Measurements from ENCODE around the gene RUVBL2.

RUVBL2 gene

DNA sequence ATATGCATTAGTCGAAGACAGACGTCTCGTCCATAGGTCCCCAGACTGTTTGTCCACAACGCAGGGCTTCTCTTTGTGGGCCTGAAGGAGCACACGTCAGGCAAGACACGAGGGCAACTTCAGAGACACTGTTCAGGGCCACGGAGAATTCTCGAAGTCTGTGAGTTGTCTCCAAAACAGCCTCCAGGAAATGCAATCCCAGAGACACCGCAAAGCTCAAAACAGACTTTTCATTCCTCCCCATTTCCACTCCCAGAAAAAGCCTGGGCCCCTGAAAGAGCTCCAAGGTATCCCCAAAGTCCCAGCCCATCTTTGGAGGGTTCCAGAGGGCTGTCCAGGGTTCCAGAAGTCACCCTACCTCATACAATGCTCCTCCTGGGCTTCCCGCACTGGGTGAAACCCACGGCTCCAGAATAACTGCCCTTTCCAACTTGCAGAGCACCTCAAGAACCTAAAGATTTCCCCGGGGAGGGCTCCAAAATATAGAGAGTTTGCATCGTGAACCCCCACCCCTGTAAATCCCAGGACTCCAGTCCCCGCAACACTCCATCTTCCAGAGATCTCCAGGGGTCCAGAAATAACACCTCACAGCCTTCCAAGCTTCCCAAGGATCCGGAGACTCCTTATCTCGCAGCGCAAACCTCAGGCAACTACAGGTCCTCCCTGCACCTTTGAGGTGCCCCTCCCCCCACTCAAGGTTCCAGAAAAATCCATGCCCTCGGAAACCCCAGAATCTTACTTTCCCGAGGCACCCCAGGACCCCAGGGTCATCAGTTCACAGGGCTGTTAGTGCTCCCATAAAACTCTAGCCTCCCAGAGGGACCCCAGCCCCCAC, 29.3 kb upstream of the RUVBL2 start:
- FAIRE-seq = no peak

DNA sequence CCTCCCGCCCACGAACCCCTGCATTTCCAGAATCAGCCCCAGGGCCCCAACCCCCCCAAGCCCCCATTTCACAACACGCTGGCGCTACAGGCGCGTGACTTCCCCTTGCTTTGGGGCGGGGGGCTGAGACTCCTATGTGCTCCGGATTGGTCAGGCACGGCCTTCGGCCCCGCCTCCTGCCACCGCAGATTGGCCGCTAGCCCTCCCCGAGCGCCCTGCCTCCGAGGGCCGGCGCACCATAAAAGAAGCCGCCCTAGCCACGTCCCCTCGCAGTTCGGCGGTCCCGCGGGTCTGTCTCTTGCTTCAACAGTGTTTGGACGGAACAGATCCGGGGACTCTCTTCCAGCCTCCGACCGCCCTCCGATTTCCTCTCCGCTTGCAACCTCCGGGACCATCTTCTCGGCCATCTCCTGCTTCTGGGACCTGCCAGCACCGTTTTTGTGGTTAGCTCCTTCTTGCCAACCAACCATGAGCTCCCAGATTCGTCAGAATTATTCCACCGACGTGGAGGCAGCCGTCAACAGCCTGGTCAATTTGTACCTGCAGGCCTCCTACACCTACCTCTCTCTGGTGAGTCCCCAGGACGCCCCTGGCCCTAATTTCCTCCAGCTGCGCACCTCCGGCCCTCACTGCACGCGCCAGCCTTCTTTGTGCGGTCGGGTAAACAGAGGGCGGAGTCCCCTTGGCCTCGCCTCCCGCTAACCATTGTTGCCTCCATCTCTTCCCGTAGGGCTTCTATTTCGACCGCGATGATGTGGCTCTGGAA, 28.5 kb upstream of the RUVBL2 start, which contains the start of gene FTL:
Gene FTL (plus strand): TSS at position 270 of the 766 bp plus-strand sequence. CDS start 199 bp downstream, at position 469.
- FAIRE-seq = peak; percentile 61

DNA sequence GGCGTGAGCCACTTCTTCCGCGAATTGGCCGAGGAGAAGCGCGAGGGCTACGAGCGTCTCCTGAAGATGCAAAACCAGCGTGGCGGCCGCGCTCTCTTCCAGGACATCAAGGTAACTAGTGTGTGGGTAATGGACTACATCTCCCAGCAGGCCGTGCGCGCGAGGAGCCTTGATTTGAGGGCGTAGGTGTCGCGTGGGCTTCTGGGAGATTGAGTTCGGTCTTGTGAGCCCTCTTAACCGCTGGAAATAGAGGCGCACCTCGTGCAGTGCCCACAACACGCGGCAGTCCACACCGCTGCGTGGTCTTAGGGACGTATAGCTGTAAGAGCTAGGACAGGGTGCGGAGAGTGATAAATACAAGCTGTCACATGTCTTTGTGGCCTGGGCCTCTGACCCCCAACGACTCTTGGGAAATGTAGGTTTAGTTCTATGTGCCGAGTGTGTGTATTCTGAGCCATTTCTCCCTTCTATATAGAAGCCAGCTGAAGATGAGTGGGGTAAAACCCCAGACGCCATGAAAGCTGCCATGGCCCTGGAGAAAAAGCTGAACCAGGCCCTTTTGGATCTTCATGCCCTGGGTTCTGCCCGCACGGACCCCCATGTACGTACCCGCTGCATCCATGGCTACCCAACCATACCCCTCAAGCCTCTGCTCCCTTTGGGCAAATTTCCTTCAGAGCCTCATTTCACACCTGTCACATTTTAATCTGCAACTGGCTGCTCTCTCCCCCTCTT, 27.7 kb upstream of the RUVBL2 start:
- FAIRE-seq = no peak

DNA sequence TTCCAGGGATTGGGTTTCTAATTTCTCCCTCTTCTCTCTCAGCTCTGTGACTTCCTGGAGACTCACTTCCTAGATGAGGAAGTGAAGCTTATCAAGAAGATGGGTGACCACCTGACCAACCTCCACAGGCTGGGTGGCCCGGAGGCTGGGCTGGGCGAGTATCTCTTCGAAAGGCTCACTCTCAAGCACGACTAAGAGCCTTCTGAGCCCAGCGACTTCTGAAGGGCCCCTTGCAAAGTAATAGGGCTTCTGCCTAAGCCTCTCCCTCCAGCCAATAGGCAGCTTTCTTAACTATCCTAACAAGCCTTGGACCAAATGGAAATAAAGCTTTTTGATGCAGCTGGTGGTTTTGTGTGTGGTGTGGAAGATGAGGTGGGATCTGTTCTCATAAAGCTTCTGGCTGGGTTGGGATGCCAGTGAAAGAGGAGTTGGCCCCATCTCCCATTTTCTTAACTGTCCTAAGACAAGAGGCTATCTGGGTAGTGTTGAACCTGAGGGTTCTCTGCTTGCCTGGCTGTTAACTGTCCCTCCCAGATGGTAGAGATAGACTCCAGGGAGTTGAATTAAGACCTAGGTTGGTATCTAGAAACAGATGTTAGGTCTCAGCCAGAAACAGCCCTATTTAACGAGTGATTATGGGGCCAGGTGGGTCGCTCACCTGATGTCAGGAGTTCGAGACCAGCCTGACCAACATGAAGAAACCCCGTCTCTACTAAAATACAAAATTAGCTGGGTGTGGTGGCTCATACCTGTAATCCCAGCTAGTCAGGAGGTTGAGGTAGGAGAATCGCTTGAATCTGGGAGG, 26.9 kb upstream of the RUVBL2 start:
- no peak for FAIRE-seq

DNA sequence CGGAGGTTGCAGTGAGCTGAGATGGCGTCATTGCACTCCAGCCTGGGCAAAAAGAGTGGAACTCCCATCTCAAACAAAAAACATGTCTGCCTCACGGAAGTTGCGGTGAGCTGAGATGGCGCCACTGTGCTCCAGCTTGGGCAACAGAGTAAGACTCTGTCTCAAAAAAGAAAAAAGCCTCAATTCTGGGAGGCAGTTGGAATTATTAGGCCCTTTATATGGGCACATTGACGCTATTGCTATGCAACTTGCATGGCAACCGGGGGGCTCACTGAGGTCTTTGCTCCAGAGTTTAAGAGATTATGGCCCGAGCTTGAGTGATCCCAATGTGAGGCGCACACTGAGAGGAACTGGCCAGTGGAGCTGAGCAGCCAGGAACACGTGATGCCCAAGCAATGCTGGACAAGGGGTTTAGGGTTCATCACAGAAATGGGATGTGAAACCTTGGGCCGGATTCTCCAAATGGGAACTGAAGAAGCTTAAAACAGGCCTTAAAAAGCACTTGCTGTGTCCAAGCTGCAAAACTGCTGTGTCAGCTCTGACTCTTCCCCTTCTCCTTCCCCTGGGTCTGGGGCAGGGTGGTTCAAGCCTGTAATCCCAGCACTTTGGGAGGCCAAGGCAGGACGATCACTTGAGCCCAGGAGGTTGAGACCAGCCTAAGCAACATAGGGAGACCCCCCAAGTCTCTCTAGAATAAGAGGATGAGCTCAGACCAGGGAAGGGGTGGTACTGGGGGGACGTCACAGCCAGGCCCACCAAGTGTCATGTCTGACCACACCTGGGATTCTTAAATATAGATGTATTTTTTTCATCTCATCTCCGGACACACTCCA, 26.1 kb upstream of the RUVBL2 start:
- no peak for FAIRE-seq

DNA sequence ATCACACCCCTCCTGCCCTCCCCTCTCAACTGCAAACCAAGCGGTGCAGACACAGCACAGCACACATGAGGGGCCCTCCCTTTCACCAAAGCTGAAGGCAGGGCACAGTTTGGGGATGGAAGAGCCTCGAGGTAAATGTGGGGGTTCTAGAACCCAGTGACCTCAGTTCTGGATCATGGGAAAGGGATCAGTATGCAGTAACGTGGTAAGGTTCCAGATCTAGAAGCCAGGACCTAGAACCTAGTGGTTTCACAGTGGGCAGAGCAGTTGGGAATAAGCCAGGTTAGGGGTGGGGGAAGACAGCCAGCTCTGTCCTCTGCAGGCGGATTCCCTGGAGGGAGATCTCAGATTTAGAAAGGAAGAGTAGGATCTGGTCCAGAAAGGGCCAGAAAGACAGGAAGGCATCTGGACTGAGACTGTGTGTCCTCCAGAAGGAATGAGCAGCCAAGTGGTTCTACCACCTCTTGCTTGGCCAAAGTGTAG, 25.5 kb upstream of the RUVBL2 start:
- FAIRE-seq = no peak

DNA sequence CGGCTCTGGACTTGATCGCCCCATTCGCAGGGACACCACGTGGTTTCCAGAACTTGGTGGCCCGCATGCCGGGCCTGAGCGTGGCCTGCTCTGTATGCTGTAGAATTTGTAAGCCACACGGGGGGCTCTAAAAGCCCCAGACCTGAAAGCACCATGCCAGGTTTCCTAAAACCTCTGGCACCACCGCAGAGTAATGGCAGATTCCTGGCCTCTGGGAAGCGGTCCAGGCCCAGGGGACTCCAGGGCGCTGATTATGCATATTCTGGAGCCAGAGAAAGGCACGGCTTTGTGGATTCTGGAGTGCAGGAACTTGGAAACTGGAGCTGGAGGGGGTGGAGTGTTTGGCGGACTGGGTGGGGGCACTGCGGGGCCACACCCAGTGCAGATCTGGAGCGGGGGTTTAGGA, 24.9 kb upstream of the RUVBL2 start:
- FAIRE-seq = no peak

DNA sequence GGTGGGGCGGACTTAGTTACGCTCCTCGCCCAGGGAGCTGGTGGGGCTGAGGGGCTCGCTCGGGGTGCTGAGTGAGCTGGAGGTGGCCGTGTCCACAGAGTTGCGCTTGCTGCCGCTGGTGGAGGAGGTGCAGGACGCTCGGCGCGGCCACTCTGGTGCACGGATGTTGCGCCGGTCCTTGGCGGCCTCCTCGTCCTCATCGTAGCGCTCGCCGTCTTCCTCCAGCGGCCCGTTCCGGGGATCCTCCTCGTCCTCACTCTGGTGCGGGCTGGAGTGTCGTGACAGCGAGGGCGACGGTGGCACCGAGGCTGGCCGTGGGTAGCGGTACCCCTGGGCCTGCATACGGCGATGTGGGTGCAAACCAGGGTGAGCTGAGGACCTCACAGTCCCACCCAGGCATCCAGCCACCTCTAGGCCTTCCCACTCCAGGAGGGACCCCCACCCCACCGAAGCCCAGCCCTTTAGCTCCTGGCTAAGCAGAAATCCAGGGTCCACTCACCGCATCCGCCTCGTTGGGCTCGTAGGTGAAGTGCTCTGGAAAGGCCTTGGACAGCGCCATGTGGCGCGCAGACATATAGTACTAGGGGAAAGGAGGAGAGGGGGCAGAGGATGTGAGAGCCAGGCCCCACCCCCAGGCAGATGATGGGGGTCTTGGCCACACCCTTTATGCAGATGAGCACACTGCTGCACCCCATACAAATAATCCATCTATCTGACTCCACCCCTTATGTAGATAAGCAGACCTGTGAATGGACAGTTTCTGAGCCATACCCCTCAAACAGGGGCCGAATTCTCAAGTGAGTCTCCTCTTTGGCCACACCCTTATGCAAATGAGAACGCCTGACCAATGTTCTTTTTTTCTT, 24.2 kb upstream of the RUVBL2 start:
- no peak for FAIRE-seq

DNA sequence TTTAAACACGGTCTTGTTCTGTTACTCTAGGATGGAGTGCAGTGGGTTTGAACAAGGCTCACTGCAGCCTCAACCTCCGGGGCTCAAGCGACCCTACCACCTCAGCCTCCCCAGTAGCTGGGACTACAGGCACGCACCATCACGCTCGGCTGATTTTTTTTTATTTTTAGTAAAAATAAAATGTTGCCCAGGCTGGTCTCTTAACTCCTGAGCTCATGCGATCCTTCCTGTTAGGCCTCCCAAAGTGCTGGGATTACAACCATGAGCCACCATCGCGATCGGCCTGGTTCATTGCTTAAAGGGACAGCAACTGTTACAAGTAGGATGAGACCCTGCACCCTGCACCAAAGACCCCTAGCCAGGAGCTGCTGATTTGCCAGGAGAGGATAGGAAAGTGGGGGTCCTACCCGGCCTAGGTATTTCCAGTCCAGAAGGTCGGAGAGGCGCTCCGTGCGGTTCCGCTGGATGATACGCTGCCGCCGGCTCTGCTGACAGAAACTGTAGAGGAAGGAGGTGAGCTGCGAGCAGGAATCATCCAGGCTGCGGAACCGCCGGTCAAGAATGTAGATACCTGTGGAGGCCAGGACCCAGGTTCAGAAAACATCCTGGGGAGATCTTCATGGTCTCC, 23.4 kb upstream of the RUVBL2 start:
- FAIRE-seq = no peak

DNA sequence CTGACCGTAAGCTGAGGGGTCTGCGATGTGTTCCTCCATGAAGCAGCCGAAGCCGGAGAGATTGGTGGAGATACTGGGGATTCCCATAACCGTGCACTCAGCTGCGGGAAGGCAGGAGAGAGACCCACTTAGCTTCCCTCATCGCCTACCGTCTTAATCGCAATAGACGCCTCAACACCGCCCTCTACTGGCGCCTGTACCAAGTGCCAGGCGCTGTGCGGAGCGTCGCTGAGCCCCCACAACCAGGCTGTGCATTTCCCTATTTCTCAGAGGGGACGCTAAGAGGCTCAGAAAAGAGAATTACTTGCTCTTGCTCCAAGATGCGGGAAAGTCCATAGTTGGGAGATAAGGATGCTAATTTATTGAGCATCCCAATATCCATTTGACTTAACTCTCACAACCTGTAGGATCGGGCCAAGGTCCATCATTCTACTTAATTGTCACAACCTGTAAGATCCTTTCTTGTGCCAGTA, 22.7 kb upstream of the RUVBL2 start:
- no peak for FAIRE-seq

DNA sequence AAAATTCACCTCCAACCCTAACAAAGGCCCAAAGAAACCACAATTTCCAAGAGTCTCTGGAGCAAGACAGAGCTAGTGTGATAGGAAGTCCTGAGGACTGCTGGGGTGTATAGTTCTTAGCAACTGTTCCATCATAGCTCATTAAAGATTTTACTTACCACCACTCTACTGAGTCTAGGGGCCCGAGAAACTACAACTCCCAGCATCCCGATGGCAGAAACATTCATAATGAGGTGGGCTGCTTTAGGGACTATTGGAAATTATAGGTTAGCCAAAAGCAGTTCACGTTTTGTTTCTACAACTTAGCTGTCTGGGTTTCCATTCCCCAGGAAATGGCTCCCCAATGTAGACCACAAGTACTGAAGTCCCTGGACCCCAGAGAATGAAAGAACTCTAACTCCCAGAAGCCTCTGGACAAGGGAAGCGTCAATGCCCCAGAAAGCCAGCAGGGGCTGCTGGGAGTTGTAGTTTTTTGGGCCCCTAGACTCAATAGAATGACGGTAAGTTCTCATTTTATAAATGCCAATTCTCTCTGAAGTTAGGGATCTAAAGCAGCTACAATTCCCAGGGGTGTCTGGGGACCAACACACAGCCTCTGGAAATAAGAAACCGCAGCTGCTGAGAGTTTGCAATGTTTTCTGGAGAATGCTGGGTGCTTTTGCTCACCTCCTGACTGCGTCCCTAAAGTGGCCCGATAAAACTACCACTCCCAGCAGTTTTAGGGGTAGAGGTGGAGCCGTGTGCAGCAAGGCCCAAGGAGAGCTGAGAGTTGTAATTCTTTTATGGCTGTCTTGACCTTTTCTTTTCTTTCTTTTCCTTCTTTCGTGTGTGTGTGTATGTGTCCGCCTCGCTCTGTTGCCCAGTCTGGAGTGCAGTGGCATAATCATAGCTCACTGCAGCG, 17.5 kb upstream of the RUVBL2 start:
- FAIRE-seq = no peak

DNA sequence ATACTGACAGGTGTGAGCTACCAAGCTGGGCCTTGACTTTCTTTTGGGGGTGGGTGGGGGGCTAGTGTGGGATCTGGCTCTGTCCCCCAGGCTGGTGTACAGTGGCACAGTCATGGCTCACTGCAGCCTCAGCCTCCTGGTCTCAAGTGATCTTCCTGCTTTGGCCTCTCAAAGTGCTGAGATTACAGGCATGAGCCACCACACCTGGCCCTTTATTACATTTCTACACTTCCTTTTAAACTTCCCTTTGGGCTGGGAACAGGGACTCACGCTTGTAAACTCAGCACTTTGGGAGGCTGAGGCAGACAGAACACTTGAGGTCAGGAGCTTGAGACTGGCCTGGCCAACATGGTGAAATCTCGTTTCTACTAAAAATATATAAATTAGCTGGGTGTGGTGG, 16.6 kb upstream of the RUVBL2 start:
- FAIRE-seq = no peak

DNA sequence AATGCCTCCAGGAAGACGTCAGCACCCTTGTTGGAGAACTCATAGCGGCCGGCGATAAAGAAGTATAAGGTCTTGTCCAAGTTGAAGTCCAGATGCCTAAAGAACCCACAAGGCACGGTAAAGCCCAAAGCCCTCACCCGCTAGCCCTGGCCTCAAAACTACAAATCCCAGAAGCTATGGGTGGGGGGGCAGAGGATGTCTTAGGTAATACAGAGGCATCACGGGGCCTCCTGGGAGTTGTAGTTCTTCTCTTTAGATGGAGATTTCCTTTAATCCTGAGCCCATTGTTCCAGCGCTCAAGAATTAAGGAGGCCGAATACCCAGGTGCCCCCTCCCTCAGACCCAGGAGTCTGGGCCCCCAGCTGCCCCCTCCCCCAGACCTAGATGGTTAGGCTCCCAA, 11.4 kb upstream of the RUVBL2 start:
- no peak for FAIRE-seq

DNA sequence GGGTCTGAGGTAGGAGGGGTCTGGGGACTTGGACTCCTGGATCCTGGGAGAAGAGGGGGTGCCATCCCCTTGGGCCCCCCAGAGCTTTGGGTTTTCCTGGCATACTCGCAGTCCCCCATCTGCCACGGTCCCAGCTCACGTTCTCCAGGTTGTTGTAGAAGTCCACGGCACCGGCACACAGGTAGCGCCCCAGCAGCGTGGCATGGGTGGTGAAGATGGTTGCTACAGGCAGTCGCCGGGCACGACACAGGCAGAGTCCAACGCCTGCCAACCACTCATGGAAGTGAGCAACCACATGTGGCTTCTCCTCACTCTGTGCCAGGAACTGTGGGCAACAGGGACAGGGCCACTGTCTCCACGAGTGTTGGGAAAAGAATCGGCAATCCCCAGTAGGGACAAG, 8.0 kb upstream of the RUVBL2 start:
- FAIRE-seq = no peak

DNA sequence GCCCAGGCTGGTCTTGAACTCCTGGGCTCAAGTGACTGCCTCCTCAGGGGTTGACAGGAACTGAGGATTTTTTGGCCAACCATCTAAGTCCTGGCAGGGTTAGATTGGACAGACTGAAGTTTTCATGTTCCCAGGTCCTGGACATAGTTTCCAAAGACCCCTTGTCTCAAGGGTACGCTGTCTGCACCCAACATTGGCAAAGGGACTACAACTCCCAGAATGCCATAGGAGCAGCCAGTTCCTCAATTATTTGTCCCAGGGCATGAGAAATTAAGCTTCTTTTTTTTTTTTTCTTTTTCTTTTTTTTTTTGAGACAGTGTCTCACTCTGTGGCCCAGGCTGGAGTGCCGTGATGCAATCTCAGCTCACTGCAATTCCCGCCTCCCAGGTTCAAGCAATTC, 7.5 kb upstream of the RUVBL2 start:
- no peak for FAIRE-seq

DNA sequence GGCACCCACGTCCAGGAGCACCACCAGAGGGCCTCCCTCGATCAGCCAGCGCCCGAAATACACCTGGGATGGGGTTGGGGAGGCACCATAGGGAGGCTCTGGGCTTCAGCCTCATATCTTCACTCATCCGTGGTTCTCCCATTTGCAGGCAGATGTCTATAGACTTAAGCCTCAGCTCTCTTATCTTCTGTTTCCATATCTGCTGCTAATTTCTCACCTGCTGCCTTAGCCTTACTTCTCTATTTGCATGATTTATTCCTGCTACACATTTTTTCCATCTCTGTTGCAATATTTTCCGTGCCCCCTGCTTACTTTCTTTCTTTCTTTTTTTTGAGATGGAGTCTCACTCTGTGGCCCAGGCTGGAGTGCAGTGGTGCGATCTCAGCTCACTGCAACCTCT, 6.4 kb upstream of the RUVBL2 start:
- no peak for FAIRE-seq

DNA sequence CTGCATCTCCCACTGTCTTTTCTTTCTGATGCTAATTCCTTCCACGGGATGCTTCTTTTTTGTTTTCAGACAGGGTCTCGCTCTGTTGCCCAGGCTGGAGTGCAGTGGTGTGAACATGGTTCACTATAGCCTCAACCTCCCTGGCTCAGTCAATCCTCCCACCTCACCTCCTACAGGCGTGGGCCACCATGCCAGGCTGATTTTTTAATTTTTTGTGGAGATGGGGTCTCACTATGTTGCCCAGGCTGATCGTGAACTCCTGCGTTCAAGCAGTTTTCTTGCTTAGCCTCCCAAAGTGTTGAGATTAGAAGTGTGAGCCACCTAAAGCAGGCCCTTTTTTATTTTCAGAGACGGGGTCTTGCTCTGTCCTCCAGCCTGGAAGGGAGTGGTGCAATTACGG, 5.4 kb upstream of the RUVBL2 start:
- no peak for FAIRE-seq

DNA sequence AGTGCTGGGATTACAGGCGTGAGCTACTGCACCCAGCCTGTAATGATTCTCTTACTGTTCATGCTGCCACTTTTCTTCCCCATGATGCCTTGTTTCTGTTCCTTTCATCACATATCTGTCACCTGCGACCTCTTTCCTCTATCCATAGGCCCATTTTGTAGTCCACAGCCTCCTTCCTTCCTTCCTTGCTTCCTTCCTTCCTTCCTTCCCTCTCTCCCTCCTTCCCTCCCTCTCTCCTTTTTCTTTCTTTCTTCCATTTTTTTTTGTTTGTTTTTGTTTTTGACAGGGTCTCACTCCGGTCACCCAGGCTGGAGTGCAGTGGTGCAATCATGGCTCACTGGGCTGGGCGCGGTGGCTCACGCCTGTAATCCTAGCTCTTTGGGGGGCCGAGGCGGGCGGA, 4.8 kb upstream of the RUVBL2 start:
- FAIRE-seq = no peak
